HG02884 (cell line): ENCODE results near the gene SERPINA1.
"Not testable (repeated sequence)": the region's sequence is repeated elsewhere in the genome, so short reads cannot be mapped to it uniquely, and the experiment has no call there.

Experiments used
- ATAC-seq: cut with Tn5 transposase; IDR thresholded peaks from one replicate; pipeline ENCODE4 v1.9.1; 2021; ENCODE audit warnings: mild to moderate bottlenecking, moderate library complexity; ENCODE audit not compliant: unreplicated experiment

SERPINA1 gene

GRCh38 chr14:94349276-94349675 is 39.1 kb downstream of the SERPINA1 start:
- no peak for ATAC-seq

GRCh38 chr14:94348836-94349235 is 39.6 kb downstream of the SERPINA1 start:
- ATAC-seq = no peak

GRCh38 chr14:94346841-94347240 is 41.6 kb downstream of the SERPINA1 start:
- no peak for ATAC-seq

- not testable (repeated sequence) for ATAC-seq
Measured at GRCh38 chr14:94346065-94346786, 42.2 kb downstream of the SERPINA1 start.

GRCh38 chr14:94345344-94346064 is 42.9 kb downstream of the SERPINA1 start:
- ATAC-seq = no peak

- ATAC-seq = no peak
Measured at GRCh38 chr14:94344389-94344788, 44.0 kb downstream of the SERPINA1 start.

GRCh38 chr14:94343238-94344005 is 45.0 kb downstream of the SERPINA1 start:
- no peak for ATAC-seq

- ATAC-seq = no peak
Measured at GRCh38 chr14:94342334-94342934, 46.0 kb downstream of the SERPINA1 start.

- ATAC-seq = no peak
Measured at GRCh38 chr14:94341656-94342333, 46.6 kb downstream of the SERPINA1 start.

- ATAC-seq = no peak
Measured at GRCh38 chr14:94340533-94340932, 47.9 kb downstream of the SERPINA1 start.

GRCh38 chr14:94338023-94338422 is 50.4 kb downstream of the SERPINA1 start:
- ATAC-seq = no peak

- ATAC-seq = no peak
Measured at GRCh38 chr14:94337274-94337673, 51.1 kb downstream of the SERPINA1 start.

GRCh38 chr14:94334872-94335271 is 53.5 kb downstream of the SERPINA1 start:
- no peak for ATAC-seq

GRCh38 chr14:94332587-94332986 is 55.8 kb downstream of the SERPINA1 start:
- no peak for ATAC-seq

GRCh38 chr14:94332063-94332583 is 56.3 kb downstream of the SERPINA1 start:
- ATAC-seq = no peak

- no peak for ATAC-seq
Measured at GRCh38 chr14:94331462-94331861, 56.9 kb downstream of the SERPINA1 start.

- no peak for ATAC-seq
Measured at GRCh38 chr14:94330857-94331256, 57.5 kb downstream of the SERPINA1 start.

GRCh38 chr14:94330432-94330831 is 58.0 kb downstream of the SERPINA1 start:
- ATAC-seq = no peak

GRCh38 chr14:94329857-94330256 is 58.5 kb downstream of the SERPINA1 start:
- no peak for ATAC-seq

- no peak for ATAC-seq
Measured at GRCh38 chr14:94328196-94328595, 60.2 kb downstream of the SERPINA1 start.
